Measurements from ENCODE around the gene SGCD.

The SGCD gene

GRCh38 chr5:156356238-156356637, 29.3 kb downstream of the SGCD start:
- Histone ChIP-seq H3K4me1 (ENCODE audit: control insufficient read depth, insufficient read depth, low read length, poor library complexity, severe bottlenecking) (no peaks in the 10 kb centered on the region), H3K4me3 (ENCODE audit: insufficient read depth, low read depth, low read length, poor library complexity, severe bottlenecking) (no peak overlapping the region), H3K36me3 (ENCODE audit: control insufficient read depth, insufficient read depth, low read length) (no peaks in the 10 kb centered on the region), H3K27ac (ENCODE audit: insufficient read depth, low read length, poor library complexity, severe bottlenecking) (no peak overlapping the region), H3K9me3 (ENCODE audit: control insufficient read depth, low read length) (no peaks in the 10 kb centered on the region), H3K27me3 (replicated peaks; ENCODE audit: control insufficient read depth, insufficient read depth, low read length, poor library complexity, severe bottlenecking) (no peaks in the 10 kb centered on the region)
- no peak for DNase-seq

GRCh38 chr5:156359476-156359875, 32.5 kb downstream of the SGCD start:
- no peak overlapping the region for H3K27ac ChIP-seq (ENCODE audit: insufficient read depth, low read length, poor library complexity, severe bottlenecking)
- no peak for DNase-seq

DNA sequence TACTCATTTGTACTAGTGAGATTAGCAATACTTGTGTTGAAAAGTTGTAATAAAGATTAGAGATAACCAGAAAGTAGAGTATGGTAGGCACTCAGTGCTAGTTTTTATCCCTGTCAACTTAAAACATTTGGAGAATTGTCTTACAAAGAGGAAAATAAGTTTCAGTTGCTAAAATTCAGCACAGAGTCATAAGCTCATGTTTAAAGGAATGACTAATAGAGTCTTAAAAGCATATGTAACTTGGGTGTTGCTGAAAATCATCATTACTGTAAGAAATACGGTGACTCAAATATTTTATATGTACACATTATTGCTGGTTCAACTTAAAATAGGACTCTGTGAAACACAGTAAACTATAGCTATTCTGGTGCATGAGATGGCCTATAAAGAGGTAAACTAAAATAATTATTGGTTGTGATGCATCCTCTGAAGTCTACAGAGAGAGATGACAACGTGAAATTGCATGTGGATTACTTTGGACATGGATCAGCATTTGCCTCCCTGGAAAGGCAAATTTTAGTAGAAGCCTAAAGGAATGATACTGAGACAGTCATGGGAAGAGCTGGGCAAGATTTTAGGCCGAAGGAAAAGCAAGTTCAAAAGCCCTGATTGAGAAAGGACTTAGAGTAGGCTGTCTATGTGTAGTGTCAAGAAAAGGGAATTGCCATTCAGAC, 34.6 kb downstream of the SGCD start:
- H3K4me3 ChIP-seq (ENCODE audit: insufficient read depth, low read depth, low read length, poor library complexity, severe bottlenecking), result no peak overlapping the region
- H3K27ac ChIP-seq (ENCODE audit: insufficient read depth, low read length, poor library complexity, severe bottlenecking), result no peak overlapping the region
- H3K36me3 ChIP-seq (ENCODE audit: control insufficient read depth, insufficient read depth, low read length), result no peaks in the 10 kb centered on the region
- H3K27me3 ChIP-seq (replicated peaks; ENCODE audit: control insufficient read depth, insufficient read depth, low read length, poor library complexity, severe bottlenecking), result no peaks in the 10 kb centered on the region
- H3K4me1 ChIP-seq (ENCODE audit: control insufficient read depth, insufficient read depth, low read length, poor library complexity, severe bottlenecking), result no peaks in the 10 kb centered on the region
- no peaks in the 10 kb centered on the region for H3K9me3 ChIP-seq (ENCODE audit: control insufficient read depth, low read length)
- no peak for DNase-seq

More at GRCh38 chr5:156359476-156359875, 32.5 kb downstream of the SGCD start:
- Histone ChIP-seq H3K4me3 (ENCODE audit: insufficient read depth, low read depth, low read length, poor library complexity, severe bottlenecking) (no peak overlapping the region), H3K27me3 (replicated peaks; ENCODE audit: control insufficient read depth, insufficient read depth, low read length, poor library complexity, severe bottlenecking) (no peaks in the 10 kb centered on the region), H3K36me3 (ENCODE audit: control insufficient read depth, insufficient read depth, low read length) (no peaks in the 10 kb centered on the region), H3K9me3 (ENCODE audit: control insufficient read depth, low read length) (no peaks in the 10 kb centered on the region), H3K4me1 (ENCODE audit: control insufficient read depth, insufficient read depth, low read length, poor library complexity, severe bottlenecking) (no peaks in the 10 kb centered on the region)

DNA sequence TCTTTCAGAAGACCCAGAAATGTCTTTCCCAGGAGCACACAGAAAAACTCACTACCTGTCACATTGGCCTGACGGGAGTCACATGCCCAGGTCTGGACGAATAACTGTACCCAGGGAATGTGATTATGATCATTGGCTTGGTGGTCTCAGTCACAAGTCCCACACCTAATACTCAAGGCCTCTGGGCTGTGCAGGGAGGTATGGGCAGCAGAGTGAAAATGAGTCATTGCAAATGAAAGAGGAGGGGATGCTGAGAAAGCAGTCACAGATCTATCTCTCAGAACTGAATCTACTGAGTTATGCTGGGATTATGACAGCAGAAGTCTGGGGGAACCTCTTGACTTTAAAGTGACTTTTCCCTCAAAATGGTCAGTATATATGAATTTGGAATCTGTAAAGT, 36.9 kb downstream of the SGCD start:
- Histone ChIP-seq H3K4me1 (ENCODE audit: control insufficient read depth, insufficient read depth, low read length, poor library complexity, severe bottlenecking) (no peaks in the 10 kb centered on the region), H3K36me3 (ENCODE audit: control insufficient read depth, insufficient read depth, low read length) (no peaks in the 10 kb centered on the region), H3K27me3 (replicated peaks; ENCODE audit: control insufficient read depth, insufficient read depth, low read length, poor library complexity, severe bottlenecking) (no peaks in the 10 kb centered on the region), H3K4me3 (ENCODE audit: insufficient read depth, low read depth, low read length, poor library complexity, severe bottlenecking) (no peak overlapping the region), H3K9me3 (ENCODE audit: control insufficient read depth, low read length) (no peaks in the 10 kb centered on the region), H3K27ac (ENCODE audit: insufficient read depth, low read length, poor library complexity, severe bottlenecking) (no peak overlapping the region)
- no peak for DNase-seq

DNA sequence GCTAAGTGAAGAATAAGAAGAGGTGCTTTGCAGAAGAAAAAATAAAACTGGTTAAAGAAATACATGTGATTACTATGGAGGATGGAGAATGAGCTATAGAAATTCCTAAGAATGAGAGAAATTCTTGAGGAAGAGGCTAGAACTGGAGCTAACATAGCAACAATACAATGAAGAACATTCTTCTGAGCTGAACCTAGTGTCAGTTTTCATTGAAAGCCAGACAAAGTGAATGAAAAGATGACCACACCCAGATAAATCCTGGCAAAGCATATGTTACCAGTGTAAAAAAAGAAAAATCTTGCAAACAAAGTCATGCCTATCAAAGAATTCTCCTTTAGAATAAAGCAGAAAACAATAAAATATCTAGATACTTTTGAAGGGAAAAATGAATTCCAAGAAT, 39.6 kb downstream of the SGCD start:
- Histone ChIP-seq H3K4me3 (ENCODE audit: insufficient read depth, low read depth, low read length, poor library complexity, severe bottlenecking) (no peak overlapping the region), H3K27ac (ENCODE audit: insufficient read depth, low read length, poor library complexity, severe bottlenecking) (no peak overlapping the region), H3K4me1 (ENCODE audit: control insufficient read depth, insufficient read depth, low read length, poor library complexity, severe bottlenecking) (no peaks in the 10 kb centered on the region), H3K36me3 (ENCODE audit: control insufficient read depth, insufficient read depth, low read length) (no peaks in the 10 kb centered on the region), H3K27me3 (replicated peaks; ENCODE audit: control insufficient read depth, insufficient read depth, low read length, poor library complexity, severe bottlenecking) (no peaks in the 10 kb centered on the region), H3K9me3 (ENCODE audit: control insufficient read depth, low read length) (no peaks in the 10 kb centered on the region)
- no peak for DNase-seq

GRCh38 chr5:156367597-156367996, 40.6 kb downstream of the SGCD start:
- Histone ChIP-seq H3K4me1 (ENCODE audit: control insufficient read depth, insufficient read depth, low read length, poor library complexity, severe bottlenecking) (no peaks in the 10 kb centered on the region), H3K36me3 (ENCODE audit: control insufficient read depth, insufficient read depth, low read length) (no peaks in the 10 kb centered on the region), H3K9me3 (ENCODE audit: control insufficient read depth, low read length) (no peaks in the 10 kb centered on the region), H3K4me3 (ENCODE audit: insufficient read depth, low read depth, low read length, poor library complexity, severe bottlenecking) (no peak overlapping the region), H3K27ac (ENCODE audit: insufficient read depth, low read length, poor library complexity, severe bottlenecking) (no peak overlapping the region), H3K27me3 (replicated peaks; ENCODE audit: control insufficient read depth, insufficient read depth, low read length, poor library complexity, severe bottlenecking) (no peaks in the 10 kb centered on the region)
- no peak for DNase-seq

DNA sequence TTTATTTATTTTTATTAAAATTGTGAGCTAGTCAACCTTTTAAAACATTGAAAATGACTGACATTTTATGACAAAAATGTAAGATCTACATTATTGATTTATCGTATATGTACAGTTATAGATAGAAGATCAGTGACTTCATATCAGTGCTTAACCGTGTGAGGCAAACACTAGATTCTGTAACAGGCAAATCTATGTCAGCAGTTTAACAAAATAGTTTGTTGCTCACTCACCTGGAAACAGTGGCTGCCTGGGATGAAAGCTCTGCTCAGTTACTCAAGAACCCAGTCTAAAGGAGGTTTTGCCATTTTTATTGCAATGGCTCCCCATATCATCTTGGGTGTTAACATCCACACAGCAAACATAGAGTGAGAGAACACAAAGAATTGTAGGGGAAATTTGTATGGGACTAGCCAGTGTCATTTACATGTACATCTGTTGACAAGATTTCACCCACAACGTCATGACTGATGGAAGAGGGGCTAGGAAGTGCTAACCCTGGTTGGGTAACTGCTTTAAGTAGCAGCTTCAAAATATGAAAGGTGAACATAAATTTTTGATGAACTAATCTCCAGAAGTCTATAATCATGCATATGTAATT, 49.0 kb downstream of the SGCD start:
- DNase-seq, result no peak
- Histone ChIP-seq H3K9me3 (ENCODE audit: control insufficient read depth, low read length) (no peaks in the 10 kb centered on the region), H3K4me3 (ENCODE audit: insufficient read depth, low read depth, low read length, poor library complexity, severe bottlenecking) (no peak overlapping the region), H3K36me3 (ENCODE audit: control insufficient read depth, insufficient read depth, low read length) (no peaks in the 10 kb centered on the region), H3K27ac (ENCODE audit: insufficient read depth, low read length, poor library complexity, severe bottlenecking) (no peak overlapping the region), H3K27me3 (replicated peaks; ENCODE audit: control insufficient read depth, insufficient read depth, low read length, poor library complexity, severe bottlenecking) (no peaks in the 10 kb centered on the region), H3K4me1 (ENCODE audit: control insufficient read depth, insufficient read depth, low read length, poor library complexity, severe bottlenecking) (no peaks in the 10 kb centered on the region)

- Histone ChIP-seq H3K27ac (ENCODE audit: insufficient read depth, low read length, poor library complexity, severe bottlenecking) (no peak overlapping the region), H3K36me3 (ENCODE audit: control insufficient read depth, insufficient read depth, low read length) (no peaks in the 10 kb centered on the region), H3K9me3 (ENCODE audit: control insufficient read depth, low read length) (no peaks in the 10 kb centered on the region), H3K4me3 (ENCODE audit: insufficient read depth, low read depth, low read length, poor library complexity, severe bottlenecking) (no peak overlapping the region), H3K27me3 (replicated peaks; ENCODE audit: control insufficient read depth, insufficient read depth, low read length, poor library complexity, severe bottlenecking) (no peaks in the 10 kb centered on the region), H3K4me1 (ENCODE audit: control insufficient read depth, insufficient read depth, low read length, poor library complexity, severe bottlenecking) (no peaks in the 10 kb centered on the region)
- DNase-seq, result no peak
Observed at GRCh38 chr5:156376751-156377150, 49.8 kb downstream of the SGCD start.

GRCh38 chr5:156378159-156378558, 51.2 kb downstream of the SGCD start:
- Histone ChIP-seq H3K9me3 (ENCODE audit: control insufficient read depth, low read length) (no peaks in the 10 kb centered on the region), H3K27ac (ENCODE audit: insufficient read depth, low read length, poor library complexity, severe bottlenecking) (no peak overlapping the region), H3K27me3 (replicated peaks; ENCODE audit: control insufficient read depth, insufficient read depth, low read length, poor library complexity, severe bottlenecking) (no peaks in the 10 kb centered on the region), H3K4me1 (ENCODE audit: control insufficient read depth, insufficient read depth, low read length, poor library complexity, severe bottlenecking) (no peaks in the 10 kb centered on the region), H3K36me3 (ENCODE audit: control insufficient read depth, insufficient read depth, low read length) (no peaks in the 10 kb centered on the region), H3K4me3 (ENCODE audit: insufficient read depth, low read depth, low read length, poor library complexity, severe bottlenecking) (no peak overlapping the region)
- DNase-seq, result no peak

DNA sequence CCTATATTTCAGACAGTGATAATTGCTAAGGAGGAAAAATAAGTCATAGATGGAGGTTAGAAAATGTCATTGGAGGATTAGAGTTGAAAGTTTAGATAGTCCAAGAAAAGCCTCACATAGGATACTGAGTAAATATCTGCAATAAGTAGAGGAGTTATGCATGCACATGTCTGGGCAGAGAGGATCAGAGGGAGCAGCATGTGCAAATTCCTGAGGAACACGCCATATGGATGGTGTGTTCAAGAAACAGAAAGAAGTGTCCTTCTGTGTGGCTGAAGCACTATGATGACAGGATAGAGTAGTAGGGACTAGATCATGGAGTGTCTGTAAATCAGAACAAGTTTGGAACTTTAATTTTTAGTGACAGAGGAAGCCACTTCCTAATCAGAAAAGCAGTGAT, 52.2 kb downstream of the SGCD start:
- H3K4me3 ChIP-seq (ENCODE audit: insufficient read depth, low read depth, low read length, poor library complexity, severe bottlenecking), result no peak overlapping the region

More for the DNA sequence above, 52.2 kb downstream of the SGCD start:
- Histone ChIP-seq H3K4me1 (ENCODE audit: control insufficient read depth, insufficient read depth, low read length, poor library complexity, severe bottlenecking) (no peaks in the 10 kb centered on the region), H3K27me3 (replicated peaks; ENCODE audit: control insufficient read depth, insufficient read depth, low read length, poor library complexity, severe bottlenecking) (no peaks in the 10 kb centered on the region), H3K36me3 (ENCODE audit: control insufficient read depth, insufficient read depth, low read length) (no peaks in the 10 kb centered on the region), H3K27ac (ENCODE audit: insufficient read depth, low read length, poor library complexity, severe bottlenecking) (no peak overlapping the region), H3K9me3 (ENCODE audit: control insufficient read depth, low read length) (no peaks in the 10 kb centered on the region)
- DNase-seq, result no peak
